ENCODE results near the gene NVL.

Gene NVL

GRCh38 chr1:224253721-224254120, 76.3 kb downstream of the NVL start:
- Mint-ChIP-seq H3K4me3 (no peak overlapping the region), H3K27me3 (no peaks in the 10 kb centered on the region), H3K36me3 (peaks cover 16% of the 10 kb centered on the region), H3K27ac (no peak overlapping the region), H3K9me3 (no peaks in the 10 kb centered on the region), H3K4me1 (peaks cover 13% of the 10 kb centered on the region)
- DNase-seq (ENCODE audit: low spot score in 2 of 2) (no peak), ATAC-seq (ENCODE audit: low read depth) (no peak)

- H3K27me3 Mint-ChIP-seq = no peaks in the 10 kb centered on the region
- no peak for ATAC-seq (ENCODE audit: low read depth)
- peak overlapping the region; percentile 62 for H3K27ac Mint-ChIP-seq
Measured at GRCh38 chr1:224252479-224252878, 77.5 kb downstream of the NVL start.

GRCh38 chr1:224251741-224252146, 78.2 kb downstream of the NVL start:
- peaks cover 23% of the 10 kb centered on the region for H3K36me3 Mint-ChIP-seq
- peak overlapping the region; percentile 62 for H3K27ac Mint-ChIP-seq

More at GRCh38 chr1:224252479-224252878, 77.5 kb downstream of the NVL start:
- Mint-ChIP-seq H3K4me3 (no peak overlapping the region), H3K9me3 (no peaks in the 10 kb centered on the region), H3K36me3 (peaks cover 24% of the 10 kb centered on the region), H3K4me1 (peaks cover 13% of the 10 kb centered on the region)
- no peak for DNase-seq (ENCODE audit: low spot score in 2 of 2)

GRCh38 chr1:224245188-224245587, 84.8 kb downstream of the NVL start:
- Mint-ChIP-seq H3K4me1 (peaks cover 8% of the 10 kb centered on the region), H3K9me3 (no peaks in the 10 kb centered on the region), H3K27me3 (no peaks in the 10 kb centered on the region), H3K4me3 (peak overlapping the region; percentile 66), H3K36me3 (peaks cover 15% of the 10 kb centered on the region), H3K27ac (peak overlapping the region; percentile 93)
- peak; percentile 27 to 30 for DNase-seq (ENCODE audit: low spot score in 2 of 2)
- ATAC-seq (ENCODE audit: low read depth) = peak; percentile 98

More at GRCh38 chr1:224251741-224252146, 78.2 kb downstream of the NVL start:
- Mint-ChIP-seq H3K27me3 (no peaks in the 10 kb centered on the region), H3K9me3 (no peaks in the 10 kb centered on the region), H3K4me1 (peaks cover 12% of the 10 kb centered on the region), H3K4me3 (no peak overlapping the region)
- DNase-seq (ENCODE audit: low spot score in 2 of 2) = no peak
- no peak for ATAC-seq (ENCODE audit: low read depth)

- no peaks in the 10 kb centered on the region for H3K27me3 Mint-ChIP-seq
- no peak for ATAC-seq (ENCODE audit: low read depth)
- H3K4me3 Mint-ChIP-seq = no peak overlapping the region
- H3K27ac Mint-ChIP-seq = peak overlapping the region; percentile 63
- no peaks in the 10 kb centered on the region for H3K9me3 Mint-ChIP-seq
- H3K36me3 Mint-ChIP-seq = peaks cover 16% of the 10 kb centered on the region
- no peak for DNase-seq (ENCODE audit: low spot score in 2 of 2)
- H3K4me1 Mint-ChIP-seq = peaks cover 2% of the 10 kb centered on the region
Measured at GRCh38 chr1:224238756-224239155, 91.2 kb downstream of the NVL start.

GRCh38 chr1:224238212-224238611, 91.8 kb downstream of the NVL start:
- H3K36me3 Mint-ChIP-seq = peaks cover 18% of the 10 kb centered on the region
- H3K27me3 Mint-ChIP-seq = no peaks in the 10 kb centered on the region
- no peaks in the 10 kb centered on the region for H3K9me3 Mint-ChIP-seq
- H3K4me1 Mint-ChIP-seq = peaks cover 2% of the 10 kb centered on the region
- H3K4me3 Mint-ChIP-seq = no peak overlapping the region
- H3K27ac Mint-ChIP-seq = peak overlapping the region; percentile 63
- ATAC-seq (ENCODE audit: low read depth) (no peak), DNase-seq (ENCODE audit: low spot score in 2 of 2) (no peak)

- Mint-ChIP-seq H3K27ac (peak overlapping the region; percentile 78), H3K9me3 (no peaks in the 10 kb centered on the region), H3K27me3 (no peaks in the 10 kb centered on the region), H3K36me3 (peaks cover 21% of the 10 kb centered on the region), H3K4me1 (peaks cover 2% of the 10 kb centered on the region), H3K4me3 (no peak overlapping the region)
- no peak for DNase-seq (ENCODE audit: low spot score in 2 of 2)
- ATAC-seq (ENCODE audit: low read depth) = no peak
Measured at GRCh38 chr1:224237119-224237881, 92.7 kb downstream of the NVL start.

GRCh38 chr1:224235813-224236493, 94.0 kb downstream of the NVL start:
- Mint-ChIP-seq H3K27ac (peak overlapping the region; percentile 78), H3K4me3 (peak overlapping the region; percentile 11), H3K36me3 (peaks cover 22% of the 10 kb centered on the region), H3K9me3 (no peaks in the 10 kb centered on the region), H3K4me1 (peaks cover 2% of the 10 kb centered on the region), H3K27me3 (no peaks in the 10 kb centered on the region)
- DNase-seq (ENCODE audit: low spot score in 2 of 2) (no peak), ATAC-seq (ENCODE audit: low read depth) (peak; percentile 85)

- DNase-seq (ENCODE audit: low spot score in 2 of 2) (no peak), ATAC-seq (ENCODE audit: low read depth) (no peak)
- Mint-ChIP-seq H3K4me3 (no peak overlapping the region), H3K36me3 (peaks cover 26% of the 10 kb centered on the region), H3K9me3 (no peaks in the 10 kb centered on the region), H3K4me1 (peaks cover 2% of the 10 kb centered on the region), H3K27ac (no peak overlapping the region), H3K27me3 (no peaks in the 10 kb centered on the region)
Measured at GRCh38 chr1:224234017-224234416, 96.0 kb downstream of the NVL start.

GRCh38 chr1:224226849-224227502, 103.0 kb downstream of the NVL start:
- H3K36me3 Mint-ChIP-seq = peaks cover 18% of the 10 kb centered on the region
- no peaks in the 10 kb centered on the region for H3K27me3 Mint-ChIP-seq
- no peaks in the 10 kb centered on the region for H3K9me3 Mint-ChIP-seq
- H3K4me3 Mint-ChIP-seq = no peak overlapping the region
- no peaks in the 10 kb centered on the region for H3K4me1 Mint-ChIP-seq
- H3K27ac Mint-ChIP-seq = no peak overlapping the region
- DNase-seq (ENCODE audit: low spot score in 2 of 2) = no peak
- ATAC-seq (ENCODE audit: low read depth) = no peak

- H3K36me3 Mint-ChIP-seq = peaks cover 10% of the 10 kb centered on the region
- no peak for ATAC-seq (ENCODE audit: low read depth)
- no peak overlapping the region for H3K4me3 Mint-ChIP-seq
- H3K27ac Mint-ChIP-seq = no peak overlapping the region
- no peaks in the 10 kb centered on the region for H3K4me1 Mint-ChIP-seq
- H3K9me3 Mint-ChIP-seq = no peaks in the 10 kb centered on the region
- H3K27me3 Mint-ChIP-seq = no peaks in the 10 kb centered on the region
- no peak for DNase-seq (ENCODE audit: low spot score in 2 of 2)
Measured at GRCh38 chr1:224223819-224224714, 105.9 kb downstream of the NVL start.

- DNase-seq (ENCODE audit: low spot score in 2 of 2) (no peak), ATAC-seq (ENCODE audit: low read depth) (no peak)
- no peaks in the 10 kb centered on the region for H3K27me3 Mint-ChIP-seq
- H3K27ac Mint-ChIP-seq = no peak overlapping the region
- peaks cover 5% of the 10 kb centered on the region for H3K4me1 Mint-ChIP-seq
- no peaks in the 10 kb centered on the region for H3K36me3 Mint-ChIP-seq
- no peaks in the 10 kb centered on the region for H3K9me3 Mint-ChIP-seq
- H3K4me3 Mint-ChIP-seq = no peak overlapping the region
Measured at GRCh38 chr1:224219612-224220059, 110.3 kb downstream of the NVL start.

GRCh38 chr1:224219011-224219611, 110.9 kb downstream of the NVL start:
- DNase-seq (ENCODE audit: low spot score in 2 of 2) (no peak), ATAC-seq (ENCODE audit: low read depth) (no peak)

More at GRCh38 chr1:224219011-224219611, 110.9 kb downstream of the NVL start:
- no peak overlapping the region for H3K27ac Mint-ChIP-seq
- H3K4me3 Mint-ChIP-seq = no peak overlapping the region
- H3K4me1 Mint-ChIP-seq = peaks cover 5% of the 10 kb centered on the region
- no peaks in the 10 kb centered on the region for H3K36me3 Mint-ChIP-seq
- no peaks in the 10 kb centered on the region for H3K9me3 Mint-ChIP-seq
- no peaks in the 10 kb centered on the region for H3K27me3 Mint-ChIP-seq
